ENCODE measurements around the gene CROCC. TPM values are rescaled to one million over a fixed set of nuclear protein-coding genes. Genes with fewer than 3 reads are reported as not detected.
A peak's percentile ranks its signal among the peaks of the same experiment; 100 is the strongest.

CROCC gene
- total and polyA plus RNA-seq, 9 of the 15 experiments (the other 6 are each of a cell fraction or from before 2014, with no cell fraction given): 0.17 to 15.4 (median 7.6) TPM

DNA sequence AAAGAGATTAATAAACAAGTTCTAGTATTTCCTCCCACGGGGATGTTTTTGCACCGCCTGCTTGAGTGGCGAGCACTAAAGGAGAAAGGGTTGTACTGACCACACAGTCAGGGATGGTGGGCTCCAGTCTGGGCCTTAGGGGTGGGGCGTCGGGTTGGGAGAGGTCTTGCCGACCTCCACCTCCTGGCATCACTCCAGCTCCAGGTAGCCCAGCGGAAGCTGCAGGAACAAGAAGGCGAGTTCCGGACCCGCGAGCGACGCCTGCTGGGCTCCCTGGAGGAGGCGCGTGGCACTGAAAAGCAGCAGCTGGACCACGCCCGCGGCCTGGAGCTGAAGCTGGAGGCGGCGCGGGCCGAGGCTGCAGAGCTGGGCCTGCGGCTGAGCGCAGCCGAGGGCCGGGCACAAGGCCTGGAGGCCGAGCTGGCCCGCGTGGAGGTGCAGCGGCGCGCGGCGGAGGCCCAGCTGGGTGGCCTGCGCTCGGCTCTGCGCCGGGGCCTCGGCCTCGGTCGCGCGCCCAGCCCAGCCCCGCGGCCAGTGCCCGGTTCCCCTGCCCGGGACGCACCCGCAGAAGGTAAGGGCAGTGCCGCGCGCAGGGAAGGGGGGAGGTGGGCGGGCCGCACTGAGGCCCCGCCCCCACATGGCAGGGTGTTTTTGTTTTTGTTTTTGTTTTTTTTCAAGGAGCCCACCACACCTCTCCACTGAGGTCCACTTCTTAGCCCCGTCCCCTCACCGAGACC, 39.0 kb downstream of the CROCC start (continued):
- no peak for TF ChIP-seq RBM22 (IDR thresholded peaks at IDR 0.05; ENCODE audit: low read depth, low read length, poor library complexity, severe bottlenecking)
- no peak for TF ChIP-seq RFX7 (CRISPR knock-in tag; IDR thresholded peaks at IDR 0.05)
- TF ChIP-seq, protein P1, sequence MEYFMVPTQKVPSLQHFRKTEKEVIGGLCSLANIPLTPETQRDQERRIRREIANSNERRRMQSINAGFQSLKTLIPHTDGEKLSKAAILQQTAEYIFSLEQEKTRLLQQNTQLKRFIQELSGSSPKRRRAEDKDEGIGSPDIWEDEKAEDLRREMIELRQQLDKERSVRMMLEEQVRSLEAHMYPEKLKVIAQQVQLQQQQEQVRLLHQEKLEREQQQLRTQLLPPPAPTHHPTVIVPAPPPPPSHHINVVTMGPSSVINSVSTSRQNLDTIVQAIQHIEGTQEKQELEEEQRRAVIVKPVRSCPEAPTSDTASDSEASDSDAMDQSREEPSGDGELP (CRISPR knock-in tag; IDR thresholded peaks at IDR 0.05; ENCODE audit: borderline replicate concordance): peak; percentile 93
- TF ChIP-seq NCOA4 (IDR thresholded peaks at IDR 0.05; ENCODE audit: partially characterized antibody): no peak
- TF ChIP-seq, protein P2, sequence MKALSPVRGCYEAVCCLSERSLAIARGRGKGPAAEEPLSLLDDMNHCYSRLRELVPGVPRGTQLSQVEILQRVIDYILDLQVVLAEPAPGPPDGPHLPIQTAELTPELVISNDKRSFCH (CRISPR knock-in tag; IDR thresholded peaks at IDR 0.05): no peak
- TF ChIP-seq, protein P2 (tag; IDR thresholded peaks at IDR 0.05): no peak
- TF ChIP-seq HMGN3 (IDR thresholded peaks at IDR 0.05; ENCODE audit: borderline replicate concordance, extremely low read depth, insufficient read length, low read depth, low read length): peak; percentile 42
- TF ChIP-seq NUFIP1 (IDR thresholded peaks at IDR 0.05; ENCODE audit: partially characterized antibody): no peak
- TF ChIP-seq GATAD2B (IDR thresholded peaks at IDR 0.05; ENCODE audit: borderline replicate concordance): no peak; the same call in 1 of the 2 replicates
- TF ChIP-seq CBX2 (IDR thresholded peaks at IDR 0.05; ENCODE audit: insufficient read depth, low read length, poor library complexity, severe bottlenecking): no peak
- no peak for TF ChIP-seq CCAR2 (IDR thresholded peaks at IDR 0.05; ENCODE audit: low read depth, low read length)
- no peak for TF ChIP-seq RBM39 (optimal IDR thresholded peaks at IDR 0.05; ENCODE audit: low read depth, low read length)
- TF ChIP-seq NR4A1 (CRISPR knock-in tag; IDR thresholded peaks at IDR 0.05): no peak
- TF ChIP-seq NR4A1 (tag; IDR thresholded peaks at IDR 0.05): no peak
- no peak for TF ChIP-seq CREBBP (IDR thresholded peaks at IDR 0.05; ENCODE audit: low read depth, low read length)
- TF ChIP-seq PHTF2 (CRISPR knock-in tag; IDR thresholded peaks at IDR 0.05): no peak
- no peak for TF ChIP-seq ZNF324 (CRISPR knock-in tag; IDR thresholded peaks at IDR 0.05)
- no peak for TF ChIP-seq NR1H2 (CRISPR knock-in tag; IDR thresholded peaks at IDR 0.05)
- TF ChIP-seq ILF3 (IDR thresholded peaks at IDR 0.05; ENCODE audit: borderline replicate concordance): no peak
- TF ChIP-seq NCOA2 (IDR thresholded peaks at IDR 0.05; ENCODE audit: partially characterized antibody in 2 of 2): no peak
- TF ChIP-seq, protein P3, sequence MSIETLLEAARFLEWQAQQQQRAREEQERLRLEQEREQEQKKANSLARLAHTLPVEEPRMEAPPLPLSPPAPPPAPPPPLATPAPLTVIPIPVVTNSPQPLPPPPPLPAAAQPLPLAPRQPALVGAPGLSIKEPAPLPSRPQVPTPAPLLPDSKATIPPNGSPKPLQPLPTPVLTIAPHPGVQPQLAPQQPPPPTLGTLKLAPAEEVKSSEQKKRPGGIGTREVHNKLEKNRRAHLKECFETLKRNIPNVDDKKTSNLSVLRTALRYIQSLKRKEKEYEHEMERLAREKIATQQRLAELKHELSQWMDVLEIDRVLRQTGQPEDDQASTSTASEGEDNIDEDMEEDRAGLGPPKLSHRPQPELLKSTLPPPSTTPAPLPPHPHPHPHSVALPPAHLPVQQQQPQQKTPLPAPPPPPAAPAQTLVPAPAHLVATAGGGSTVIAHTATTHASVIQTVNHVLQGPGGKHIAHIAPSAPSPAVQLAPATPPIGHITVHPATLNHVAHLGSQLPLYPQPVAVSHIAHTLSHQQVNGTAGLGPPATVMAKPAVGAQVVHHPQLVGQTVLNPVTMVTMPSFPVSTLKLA (conservative IDR thresholded peaks at IDR 0.05): peak in 1 of 2 experiments; percentile 81; a peak in 3 of 4 replicates
- no peak for TF ChIP-seq U2AF2 (optimal IDR thresholded peaks at IDR 0.05; ENCODE audit: low read depth, low read length)
- TF ChIP-seq, protein P4, sequence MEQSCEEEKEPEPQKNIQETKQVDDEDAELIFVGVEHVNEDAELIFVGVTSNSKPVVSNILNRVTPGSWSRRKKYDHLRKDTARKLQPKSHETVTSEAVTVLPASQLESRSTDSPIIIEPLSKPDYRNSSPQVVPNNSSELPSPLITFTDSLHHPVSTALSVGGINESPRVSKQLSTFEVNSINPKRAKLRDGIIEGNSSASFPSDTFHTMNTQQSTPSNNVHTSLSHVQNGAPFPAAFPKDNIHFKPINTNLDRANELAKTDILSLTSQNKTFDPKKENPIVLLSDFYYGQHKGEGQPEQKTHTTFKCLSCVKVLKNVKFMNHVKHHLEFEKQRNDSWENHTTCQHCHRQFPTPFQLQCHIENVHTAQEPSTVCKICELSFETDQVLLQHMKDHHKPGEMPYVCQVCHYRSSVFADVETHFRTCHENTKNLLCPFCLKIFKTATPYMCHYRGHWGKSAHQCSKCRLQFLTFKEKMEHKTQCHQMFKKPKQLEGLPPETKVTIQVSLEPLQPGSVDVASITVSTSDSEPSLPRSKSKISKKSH (CRISPR knock-in tag; IDR thresholded peaks at IDR 0.05): no peak
- TF ChIP-seq ASH1L (IDR thresholded peaks at IDR 0.05; ENCODE audit: borderline replicate concordance, low read depth, partially characterized antibody): no peak
- no peak for TF ChIP-seq NR3C1 (CRISPR knock-in tag; IDR thresholded peaks at IDR 0.05)
